GM21529 (cell line): ENCODE data around the gene SERPINA3.

Experiments used
- ATAC-seq: cut with Tn5 transposase; IDR thresholded peaks from one replicate; pipeline ENCODE4 v1.9.1; 2021; ENCODE audit not compliant: unreplicated experiment

SERPINA3 gene

DNA sequence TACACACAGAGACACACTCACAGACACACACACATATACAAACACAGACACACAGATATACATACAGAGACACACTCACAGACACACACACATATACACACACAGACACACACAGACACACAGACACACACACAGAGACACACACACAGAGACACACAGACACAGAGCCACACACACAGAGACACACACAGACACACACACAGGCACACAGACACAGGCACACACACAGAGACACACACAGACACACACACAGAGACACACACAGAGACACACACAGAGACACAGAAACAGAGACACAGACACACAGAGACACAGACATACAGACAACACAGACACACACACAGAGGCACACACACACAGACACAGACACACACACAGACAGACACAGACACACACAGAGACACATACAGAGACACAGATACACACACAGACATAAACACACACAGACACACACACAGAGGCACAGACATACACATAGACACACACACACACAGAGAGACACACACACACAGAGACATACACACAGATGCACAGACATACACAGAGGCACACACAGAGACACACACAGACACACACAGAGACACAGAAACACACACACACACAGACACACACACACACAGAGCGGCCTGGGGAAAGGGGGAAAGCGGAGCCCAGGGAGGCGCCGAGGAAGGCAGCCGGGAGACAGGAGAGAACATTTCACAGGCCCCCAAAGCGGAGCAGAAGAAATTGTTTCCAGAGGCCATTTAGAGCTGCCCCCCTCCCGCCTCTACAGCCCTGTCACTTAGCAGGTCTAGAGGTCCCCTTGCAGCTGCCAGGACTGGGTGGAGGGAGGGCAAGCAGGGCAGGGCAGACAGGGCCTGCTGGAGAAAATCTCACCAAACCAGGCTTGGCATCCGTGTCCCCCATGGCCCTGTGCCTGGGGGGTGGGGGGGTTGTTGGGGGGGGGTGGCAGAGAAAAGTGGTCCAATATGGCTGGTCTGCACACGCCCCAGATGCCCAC lies 38.9 kb downstream of the SERPINA3 start:
- no peak for ATAC-seq

DNA sequence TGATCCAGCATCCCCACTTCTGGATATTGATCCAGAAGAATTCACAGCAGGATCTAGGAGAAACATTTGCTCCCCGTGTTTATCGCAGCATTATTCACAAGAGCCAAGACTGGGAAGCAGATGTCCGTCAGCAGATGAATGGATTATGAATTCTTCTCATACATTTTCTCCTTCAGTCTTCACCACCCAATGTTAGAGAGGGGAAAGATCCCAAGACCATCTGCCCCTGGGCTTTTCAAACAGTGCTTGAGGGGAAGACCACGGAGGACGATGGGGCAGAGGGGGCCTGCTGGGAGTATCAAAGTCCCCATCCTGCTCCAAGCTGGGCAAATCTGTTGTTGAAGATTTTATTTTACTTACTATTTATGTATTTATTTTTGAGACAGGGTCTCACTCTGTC lies 41.1 kb downstream of the SERPINA3 start:
- no peak for ATAC-seq

DNA sequence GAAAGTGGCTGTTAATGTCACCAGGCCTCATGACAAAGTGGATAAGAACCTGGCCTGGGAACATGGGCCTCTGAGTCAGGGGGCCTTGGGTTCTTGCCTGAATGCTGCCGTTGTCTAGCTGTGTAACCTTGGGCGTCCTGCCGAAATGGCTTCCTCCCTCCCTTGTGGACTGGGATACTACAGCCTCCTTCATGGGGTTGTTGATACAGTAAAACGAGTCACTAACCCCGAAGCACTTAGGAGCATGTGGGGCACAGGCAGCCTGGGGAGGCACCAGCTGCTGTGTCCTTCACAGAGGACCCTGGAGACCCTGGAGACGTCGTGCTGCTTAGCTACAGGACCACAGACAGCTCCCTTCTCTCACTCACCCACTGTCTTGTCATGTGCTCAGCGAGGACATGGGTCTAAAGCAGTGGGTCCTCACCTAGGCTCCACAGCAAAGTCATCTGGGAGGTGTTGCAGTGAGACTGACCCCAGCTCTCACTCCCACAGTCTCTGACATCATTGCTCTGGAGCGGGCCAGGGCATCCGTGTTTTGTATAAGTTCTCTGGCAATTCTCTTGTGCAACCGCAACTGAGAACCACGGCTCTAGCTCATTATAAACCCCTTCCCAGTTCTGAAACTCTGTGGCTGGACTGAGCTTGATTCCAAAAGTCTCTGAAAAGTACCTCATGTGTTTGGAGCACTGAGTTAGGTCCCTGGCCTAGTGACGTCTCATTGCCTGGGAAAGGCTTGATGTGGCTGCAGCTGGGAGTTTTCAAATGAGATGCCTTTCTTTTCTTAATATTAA lies 42.1 kb downstream of the SERPINA3 start:
- no peak for ATAC-seq

- no peak for ATAC-seq
These were observed 43.0 kb downstream of the SERPINA3 start for GRCh38 chr14:94655169-94655710.

- ATAC-seq = no peak
These were observed 43.9 kb downstream of the SERPINA3 start for GRCh38 chr14:94656043-94656442.

GRCh38 chr14:94659256-94659655 lies 47.1 kb downstream of the SERPINA3 start:
- ATAC-seq = no peak

DNA sequence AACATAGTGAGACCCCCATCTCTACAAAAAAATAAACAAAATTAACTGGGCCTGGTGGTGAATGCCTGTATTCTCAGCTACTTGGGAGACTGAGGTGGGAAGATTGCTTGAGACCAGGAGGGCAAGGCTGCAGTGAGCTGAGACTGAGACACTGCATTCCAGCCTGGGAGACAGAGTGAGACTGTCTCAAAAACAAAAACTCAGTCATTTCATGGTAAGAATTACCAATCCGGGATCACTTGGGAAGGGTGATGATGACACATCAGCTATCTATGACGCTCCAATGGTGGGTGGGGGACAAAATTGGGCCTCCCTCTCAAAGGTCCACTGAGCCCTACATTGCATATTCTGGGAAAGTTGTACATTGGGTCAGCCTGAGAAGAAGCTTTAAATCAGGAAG lies 47.7 kb downstream of the SERPINA3 start:
- ATAC-seq = no peak

DNA sequence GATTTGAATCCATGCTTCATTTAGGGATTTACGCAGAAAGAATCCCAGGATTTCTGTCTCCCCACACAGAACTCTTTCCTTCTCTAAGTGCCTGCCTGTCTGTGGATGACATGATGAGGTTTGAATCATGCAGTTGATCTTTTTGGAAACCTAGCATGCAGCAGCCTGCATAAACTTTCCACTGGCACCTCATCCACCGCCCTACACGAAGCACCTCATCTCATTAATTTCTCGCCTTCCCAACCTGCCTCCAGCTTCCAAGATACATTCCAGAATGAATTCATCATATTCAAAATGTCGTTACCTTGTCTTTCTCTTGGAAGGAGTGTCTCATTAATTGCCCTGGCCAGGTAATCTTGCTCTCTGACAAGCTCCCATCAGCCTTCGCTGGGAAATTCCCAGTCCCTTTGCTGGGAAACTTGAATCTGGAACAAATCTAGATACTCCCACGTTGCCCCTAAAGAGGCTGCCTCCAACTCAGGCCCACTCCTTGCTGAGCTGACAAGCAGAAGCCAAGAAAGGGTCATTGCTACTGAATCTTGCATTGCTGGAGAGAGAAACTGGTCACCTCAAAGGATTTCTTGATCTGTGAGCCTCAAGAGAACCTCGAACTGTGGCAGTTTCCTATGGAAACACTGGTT lies 48.2 kb downstream of the SERPINA3 start:
- ATAC-seq = no peak

DNA sequence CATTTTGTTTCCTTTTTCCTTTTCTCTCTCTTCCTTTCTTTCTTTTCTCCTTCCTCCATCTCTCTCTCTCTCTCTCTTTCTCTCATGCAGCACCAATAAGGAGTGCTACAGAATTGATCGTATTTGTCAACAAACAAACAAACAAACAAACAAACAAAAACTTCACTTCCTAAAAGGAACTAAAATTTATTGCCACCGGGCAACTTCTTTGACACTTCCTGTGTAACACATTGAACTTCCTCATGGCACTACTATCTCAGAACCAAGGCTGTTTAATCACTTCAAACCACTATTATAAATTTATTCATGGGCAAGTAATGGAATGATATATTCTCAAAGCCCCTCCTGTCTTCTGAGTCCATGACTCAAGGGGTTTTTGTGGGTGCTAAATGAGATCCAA lies 51.3 kb downstream of the SERPINA3 start:
- no peak for ATAC-seq

DNA sequence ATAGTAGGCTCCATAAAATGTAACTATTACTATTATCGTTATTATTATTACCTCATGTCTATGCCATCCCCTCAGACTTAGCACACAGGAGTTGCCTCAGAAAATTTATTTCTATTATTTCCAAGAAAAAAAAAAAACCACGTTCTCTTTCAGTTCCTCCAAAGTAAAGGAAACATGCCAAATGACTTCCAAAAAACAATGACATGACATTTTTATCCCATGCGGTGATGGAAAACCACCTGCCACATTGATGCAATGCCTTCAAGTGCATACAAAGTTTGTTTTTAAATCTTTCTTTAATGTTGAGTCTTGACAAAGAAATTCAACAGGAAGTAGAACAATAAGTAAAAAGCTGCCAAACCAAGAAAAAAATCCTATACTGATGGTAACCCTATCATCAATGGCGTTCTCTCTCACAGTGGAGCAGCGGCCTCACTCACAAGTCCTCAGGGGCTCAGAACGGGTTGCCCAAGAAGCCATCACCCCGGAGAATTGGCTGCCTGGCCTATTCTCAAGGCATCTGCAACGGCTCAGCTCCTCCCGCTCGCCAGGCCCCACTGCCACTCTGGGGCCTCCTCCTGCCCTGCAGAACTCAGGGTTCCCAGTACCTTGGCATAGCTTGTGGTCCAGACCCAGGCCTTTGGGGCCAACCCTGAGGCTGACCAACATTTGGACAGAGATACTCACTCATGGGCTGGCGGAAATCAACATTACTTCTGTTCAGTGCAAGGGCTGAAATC lies 51.9 kb downstream of the SERPINA3 start:
- no peak for ATAC-seq

- no peak for ATAC-seq
These were observed 52.9 kb downstream of the SERPINA3 start for GRCh38 chr14:94665121-94665520.

GRCh38 chr14:94665544-94665943 lies 53.4 kb downstream of the SERPINA3 start:
- no peak for ATAC-seq

- no peak for ATAC-seq
These were observed 58.6 kb downstream of the SERPINA3 start for GRCh38 chr14:94670692-94671285.

- no peak for ATAC-seq
These were observed 59.8 kb downstream of the SERPINA3 start for GRCh38 chr14:94671870-94672444.

DNA sequence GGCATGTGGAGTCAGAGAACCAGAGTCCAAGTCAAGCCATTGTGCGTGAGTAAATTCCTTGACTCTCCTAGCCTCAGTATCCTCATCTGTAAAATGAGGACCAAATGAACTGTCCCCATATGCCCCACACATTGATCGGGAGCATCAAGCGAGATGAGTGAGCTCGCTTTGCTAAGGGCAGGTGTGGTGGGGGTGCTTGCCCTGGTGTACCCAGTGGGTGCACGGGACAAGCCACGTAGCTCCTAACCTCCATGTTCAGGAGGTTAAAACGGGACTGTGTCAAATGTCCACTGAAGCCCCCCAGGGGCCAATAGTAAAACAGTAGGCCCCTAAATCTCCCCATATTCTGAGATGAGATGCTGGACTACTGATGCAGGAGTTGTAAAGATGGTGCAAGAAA lies 60.9 kb downstream of the SERPINA3 start:
- no peak for ATAC-seq
